GM12878 (cell line): Measurements from ENCODE around the gene DDX4. TPM values are rescaled to one million over a fixed set of nuclear protein-coding genes. Genes with fewer than 3 reads are reported as not detected.
A peak's percentile ranks its signal among the peaks of the same experiment; 100 is the strongest.

Experiments used
- ATF3 ChIP-seq: IDR thresholded peaks from 2 replicates; pipeline ENCODE4 v1.6.1; 2011; ENCODE audit warnings: low read depth, mild to moderate bottlenecking, low read length, moderate library complexity, borderline replicate concordance; ENCODE audit errors: extremely low read depth
- ATF7 ChIP-seq: fragments of 450-650 bp; IDR thresholded peaks from 2 replicates; pipeline ENCODE4 v1.6.1; 2016; ENCODE audit warnings: low read depth, mild to moderate bottlenecking
- CEBPZ ChIP-seq: fragments of 150-350 bp; IDR thresholded peaks from 2 replicates; pipeline ENCODE4 v1.6.1; 2016; ENCODE audit warnings: low read depth, low read length
- CHD4 ChIP-seq: fragments of 200-600 bp; sonication (generic); IDR thresholded peaks from 2 replicates; pipeline ENCODE4 v1.6.1; 2016; ENCODE audit warnings: mild to moderate bottlenecking
- EP300 ChIP-seq, 2 experiments: fragments of 150-350 bp in 1 of 2; IDR thresholded peaks; 2 replicates each; pipeline ENCODE4 v1.6.1; 2011 to 2012; ENCODE audit warnings: low read depth in 2 of 2, low read length in 2 of 2, borderline replicate concordance in 1 of 2, improper control_type of control experiment in 1 of 2, inconsistent platforms in 1 of 2; ENCODE audit not compliant: control insufficient read depth in 1 of 2
- ESRRA ChIP-seq: IDR thresholded peaks from 2 replicates; pipeline ENCODE4 v1.6.1; 2012; ENCODE audit warnings: mild to moderate bottlenecking, low read length, improper control_type of control experiment
- LARP7 ChIP-seq: fragments of 450-650 bp; IDR thresholded peaks from 2 replicates; pipeline ENCODE4 v1.6.1; 2017; ENCODE audit warnings: mild to moderate bottlenecking
- MEF2B ChIP-seq: fragments of 450-650 bp; IDR thresholded peaks from 2 replicates; pipeline ENCODE4 v1.6.1; 2018; ENCODE audit warnings: mild to moderate bottlenecking, moderate library complexity; ENCODE audit not compliant: partially characterized antibody, poor library complexity, severe bottlenecking
- NBN ChIP-seq: fragments of 450-650 bp; IDR thresholded peaks from 2 replicates; pipeline ENCODE4 v1.6.1; 2016
- NFYB ChIP-seq: IDR thresholded peaks from 2 replicates; pipeline ENCODE4 v1.6.1; 2011; ENCODE audit warnings: low read depth, mild to moderate bottlenecking, low read length, improper control_type of control experiment, moderate library complexity; ENCODE audit not compliant: insufficient read depth
- NKRF ChIP-seq: fragments of 450-650 bp; conservative IDR thresholded peaks from 2 replicates; pipeline ENCODE4 v1.6.1; 2017; ENCODE audit warnings: mild to moderate bottlenecking, moderate library complexity
- POLR2AphosphoS2 ChIP-seq: IDR thresholded peaks from 2 replicates; pipeline ENCODE4 v1.6.1; 2011; ENCODE audit warnings: low read depth, mild to moderate bottlenecking, low read length, improper control_type of control experiment, moderate library complexity
- RCOR1 ChIP-seq: conservative IDR thresholded peaks from 2 replicates; pipeline ENCODE4 v1.6.1; 2012; ENCODE audit warnings: low read depth, low read length, improper control_type of control experiment
- SPI1 ChIP-seq: IDR thresholded peaks from 2 replicates; pipeline ENCODE4 v1.6.1; 2011; ENCODE audit warnings: low read depth, mild to moderate bottlenecking, low read length, moderate library complexity, borderline replicate concordance; ENCODE audit not compliant: insufficient read depth
- SREBF2 ChIP-seq: IDR thresholded peaks from 2 replicates; pipeline ENCODE4 v1.6.1; 2012; ENCODE audit warnings: mild to moderate bottlenecking, low read length
- SUPT20H ChIP-seq: IDR thresholded peaks from 2 replicates; pipeline ENCODE4 v1.6.1; 2011; ENCODE audit warnings: low read depth, mild to moderate bottlenecking, low read length, moderate library complexity, borderline replicate concordance; ENCODE audit not compliant: control insufficient read depth
- TAF1 ChIP-seq: IDR thresholded peaks from 2 replicates; pipeline ENCODE4 v1.6.1; 2011; ENCODE audit warnings: mild to moderate bottlenecking, low read depth, low read length, borderline replicate concordance
- ZBTB40 ChIP-seq: fragments of 450-650 bp; IDR thresholded peaks from 2 replicates; pipeline ENCODE4 v1.6.1; 2016; ENCODE audit warnings: mild to moderate bottlenecking, moderate library complexity, borderline replicate concordance
- ZNF207 ChIP-seq: fragments of 450-650 bp; IDR thresholded peaks from 2 replicates; pipeline ENCODE4 v1.6.1; 2014; ENCODE audit warnings: antibody characterized with exemption, mild to moderate bottlenecking, borderline replicate concordance
- ZNF274 ChIP-seq: IDR thresholded peaks from one replicate; pipeline ENCODE4 v1.8.0; 2011; ENCODE audit not compliant: insufficient read length, insufficient read depth
- polyA plus RNA-seq, 11 experiments: library from polyadenylated mRNA; depleted of rRNA in 4 of 11; unstranded in 6 of 11; stranded (reverse) in 5 of 11; fragments of >200 nt; fragmentation: Nextera tagmentation in 4 of 11; fragmentation: Illumina TruSeq in 1 of 11; extraction: Ambion mirVana in 4 of 11; extraction: Trizol in 1 of 11; gene quantifications; 1 replicate in 1 of 11; 2 replicates in 10 of 11; pipeline versions ENCODE4 v1.2.1 to v1.2.3, GENCODE V29; 2011 to 2016; ENCODE audit warnings: inconsistent platforms in 2 of 11, missing spikeins in 2 of 11, low read depth in 1 of 11
- total RNA-seq, 4 experiments: library from RNA; depleted of rRNA in 3 of 4; stranded (reverse); fragments of >200 nt in 3 of 4; fragmentation: Illumina TruSeq in 1 of 4; extraction: Trizol in 1 of 4; gene quantifications; 2 replicates each; pipeline versions ENCODE4 v1.2.1 to v1.2.3, GENCODE V29; 2013 to 2021

DDX4 gene
- total and polyA plus RNA-seq, 10 of the 15 experiments (the other 5 are each of a cell fraction or from before 2014, with no cell fraction given): 0.05 to 0.36 (median 0.09) TPM; not detected in 4

GRCh38 chr5:55702598-55703345 is 35.1 kb upstream of the DDX4 start (continued):
- TF ChIP-seq SREBF2: no peak
- no peak for TF ChIP-seq ZNF274
- TF ChIP-seq ATF3: no peak
- no peak for TF ChIP-seq POLR2AphosphoS2
- TF ChIP-seq SUPT20H: no peak
- TF ChIP-seq NKRF: no peak
- no peak for TF ChIP-seq LARP7
- TF ChIP-seq CEBPZ: no peak
- no peak for TF ChIP-seq ZNF207
- TF ChIP-seq ATF7: 0 out of 2 replicates have a peak, but pooled peaks have one; percentile 23
- TF ChIP-seq ESRRA: no peak
- no peak for TF ChIP-seq EP300 (IDR thresholded peaks at IDR 0.05; ENCODE audit: borderline replicate concordance in 1 of 2, control insufficient read depth in 1 of 2, low read depth in 2 of 2, low read length in 2 of 2)
- no peak for TF ChIP-seq CHD4
- TF ChIP-seq NFYB: no peak
- peak; percentile 86 for TF ChIP-seq SPI1
- TF ChIP-seq MEF2B: no peak
- TF ChIP-seq TAF1: no peak
- TF ChIP-seq ZBTB40: peak; percentile 49; the same call in 1 of the 2 replicates
- no peak for TF ChIP-seq RCOR1
- no peak for TF ChIP-seq NBN
